Muscle layer of colon (tissue), 2 donors: Measurements from ENCODE around the gene SATB2.

Source experiments
- H3K27ac ChIP-seq: one replicate; pipeline ENCODE4 v1.7.0; 2013; ENCODE audit warnings: low read depth, mild to moderate bottlenecking, low read length, moderate library complexity
- H3K27me3 ChIP-seq, 2 donors: one replicate each; pipeline ENCODE4 v1.7.0; 2013; ENCODE audit warnings: low read length in 2 of 2, mild to moderate bottlenecking in 2 of 2; ENCODE audit not compliant: insufficient read depth in 2 of 2, control insufficient read depth in 1 of 2
- H3K36me3 ChIP-seq: one replicate; pipeline ENCODE4 v1.7.0; 2013; ENCODE audit warnings: mild to moderate bottlenecking, low read length; ENCODE audit not compliant: insufficient read depth
- H3K4me1 ChIP-seq: one replicate; pipeline ENCODE4 v1.7.0; 2013; ENCODE audit warnings: mild to moderate bottlenecking, low read length; ENCODE audit not compliant: insufficient read depth
- H3K4me3 ChIP-seq, 2 donors: one replicate each; pipeline ENCODE4 v1.7.0; 2013; ENCODE audit warnings: low read length in 2 of 2, low read depth in 1 of 2, mild to moderate bottlenecking in 1 of 2, moderate library complexity in 1 of 2
- H3K9ac ChIP-seq: one replicate; pipeline ENCODE4 v1.7.0; 2013; ENCODE audit warnings: low read length
- H3K9me3 ChIP-seq: one replicate; pipeline ENCODE4 v1.7.0; 2013; ENCODE audit warnings: mild to moderate bottlenecking, low read length
- donor health status: abdominal sarcoma.
- donor health status: Adenocarcinoma of cecum.

The SATB2 gene

DNA sequence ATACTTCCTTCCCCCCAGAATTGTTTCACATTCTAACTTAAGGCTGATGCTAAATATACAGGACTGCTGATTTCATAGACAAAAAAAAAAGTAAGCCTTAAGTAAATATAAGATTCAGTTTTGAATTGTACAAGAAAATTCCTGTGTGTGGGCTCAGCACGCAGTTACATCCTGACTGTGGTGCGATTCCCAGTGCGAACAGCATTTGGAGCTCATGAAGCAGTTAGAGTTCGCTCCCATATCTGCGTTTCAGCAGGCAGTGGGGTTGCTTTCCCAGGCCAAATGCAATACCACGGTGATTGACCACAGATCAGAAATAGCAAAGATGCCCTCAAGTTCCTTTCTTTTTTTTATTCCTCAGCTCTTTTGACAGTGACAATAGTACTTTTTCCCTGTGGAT, 75.6 kb downstream of the SATB2 start:
- Histone ChIP-seq H3K27ac (no peak overlapping the region), H3K4me3 (no peak overlapping the region), H3K36me3 (no peaks in the 10 kb centered on the region), H3K4me1 (no peaks in the 10 kb centered on the region), H3K27me3 (no peaks in the 10 kb centered on the region), H3K9me3 (no peaks in the 10 kb centered on the region), H3K9ac (no peak overlapping the region)

DNA sequence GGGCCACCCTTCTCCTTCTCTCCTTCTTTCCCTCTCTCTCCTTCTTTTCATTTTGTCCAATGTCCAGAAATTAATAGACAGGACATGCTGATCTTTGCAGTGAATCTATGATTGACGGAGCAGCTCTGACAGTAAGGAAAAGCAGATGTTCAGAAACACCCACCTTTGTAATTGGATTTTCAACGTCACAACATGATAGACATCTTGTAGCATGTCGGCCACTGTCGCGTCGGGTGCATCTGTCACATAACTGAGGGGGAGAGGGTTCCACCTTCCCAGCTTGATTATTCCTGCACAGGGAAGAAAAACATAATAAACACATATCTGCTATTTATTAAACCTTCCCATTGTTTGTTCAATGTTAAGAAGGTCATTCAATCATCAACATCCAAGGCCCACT, 76.2 kb downstream of the SATB2 start:
- H3K36me3 ChIP-seq, result no peaks in the 10 kb centered on the region
- no peaks in the 10 kb centered on the region for H3K4me1 ChIP-seq
- no peak overlapping the region for H3K4me3 ChIP-seq
- H3K9me3 ChIP-seq, result no peaks in the 10 kb centered on the region
- H3K9ac ChIP-seq, result no peak overlapping the region
- no peaks in the 10 kb centered on the region for H3K27me3 ChIP-seq
- no peak overlapping the region for H3K27ac ChIP-seq

DNA sequence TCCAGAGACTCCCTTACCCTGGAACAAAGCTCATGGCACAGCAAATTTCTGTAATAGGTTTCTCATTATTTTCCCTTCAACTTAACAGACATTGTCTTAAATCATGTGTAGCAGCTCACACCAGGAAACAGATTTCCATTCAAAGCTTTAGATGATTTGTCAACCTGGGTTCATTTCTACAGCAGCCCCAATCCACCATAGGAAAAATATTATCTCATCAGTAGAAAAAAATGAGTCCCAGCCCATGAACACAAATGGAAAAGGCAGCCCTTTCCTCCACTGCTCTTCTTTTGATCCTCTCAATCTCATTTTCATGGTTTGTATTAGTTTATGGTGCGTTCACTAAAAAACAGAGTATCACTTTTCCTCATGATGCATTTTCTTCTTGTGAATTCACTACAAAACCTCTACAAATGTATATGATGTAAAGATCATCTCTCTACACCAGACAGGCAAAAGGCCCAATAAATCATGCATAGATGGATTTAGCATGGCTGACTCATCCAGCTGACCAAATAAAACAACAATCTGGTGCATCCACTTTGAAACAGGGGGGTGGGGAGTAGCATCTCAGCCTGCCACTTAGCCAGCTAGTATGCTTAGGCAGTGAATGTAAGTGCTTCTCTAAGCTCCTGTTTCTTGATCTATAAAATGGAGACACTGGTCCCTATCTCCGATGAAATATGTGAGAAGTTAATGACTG, 78.6 kb downstream of the SATB2 start:
- H3K27me3 ChIP-seq, result no peaks in the 10 kb centered on the region
- no peak overlapping the region for H3K4me3 ChIP-seq
- H3K36me3 ChIP-seq, result no peaks in the 10 kb centered on the region
- no peak overlapping the region for H3K9ac ChIP-seq
- no peaks in the 10 kb centered on the region for H3K4me1 ChIP-seq
- H3K9me3 ChIP-seq, result no peaks in the 10 kb centered on the region
- H3K27ac ChIP-seq, result no peak overlapping the region

DNA sequence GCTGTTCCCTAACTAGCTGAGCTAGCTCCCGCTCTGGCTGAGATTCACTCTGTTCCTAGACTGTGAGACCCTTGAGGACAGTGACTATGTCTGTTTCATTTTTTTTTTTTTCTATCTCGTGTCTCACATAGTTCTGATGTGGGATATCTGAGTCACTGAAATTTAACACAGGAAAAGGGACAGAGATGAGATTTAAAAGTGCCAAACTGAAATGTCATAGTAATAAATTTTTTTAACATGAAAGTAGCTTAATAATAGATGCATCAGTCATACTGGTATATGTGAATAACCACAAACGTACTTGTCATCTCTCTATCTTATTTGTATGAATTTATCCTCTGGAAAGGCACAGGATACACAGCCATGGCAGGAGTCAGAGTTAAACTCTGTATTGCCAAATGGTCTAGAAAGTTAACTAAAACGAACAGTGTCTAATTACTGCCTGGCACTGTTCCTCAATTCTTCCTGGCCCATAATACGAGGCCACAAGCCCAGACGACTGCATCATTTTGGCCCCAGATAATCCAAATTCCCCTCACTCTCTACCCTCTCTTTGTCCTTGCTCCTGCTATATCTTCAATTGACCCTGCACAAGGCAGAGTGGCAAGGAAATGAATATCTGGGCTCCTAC, 87.5 kb downstream of the SATB2 start:
- Histone ChIP-seq H3K36me3 (no peaks in the 10 kb centered on the region), H3K27me3 (no peaks in the 10 kb centered on the region), H3K4me1 (no peaks in the 10 kb centered on the region), H3K9ac (no peak overlapping the region), H3K4me3 (no peak overlapping the region), H3K27ac (no peak overlapping the region), H3K9me3 (no peaks in the 10 kb centered on the region)

DNA sequence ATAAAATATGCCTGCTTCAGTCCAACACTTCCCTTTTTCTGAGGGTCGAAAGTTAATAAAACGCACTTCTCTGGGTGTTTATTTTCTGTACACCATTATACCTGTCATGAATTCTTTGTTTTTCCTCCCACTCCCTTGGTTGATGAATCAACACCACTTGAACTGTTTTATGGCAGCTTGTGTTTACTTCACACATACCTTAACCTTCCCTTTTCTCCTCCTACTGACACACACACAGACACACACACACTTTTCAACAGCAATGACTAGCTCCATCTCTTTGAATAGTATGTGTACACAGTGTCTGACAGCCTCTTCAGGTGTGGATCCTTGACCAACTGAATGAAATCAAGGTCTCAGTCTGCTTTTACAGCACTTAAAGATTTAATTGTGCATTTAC, 91.3 kb downstream of the SATB2 start:
- Histone ChIP-seq H3K9ac (no peak overlapping the region), H3K4me3 (no peak overlapping the region), H3K27ac (no peak overlapping the region), H3K36me3 (no peaks in the 10 kb centered on the region), H3K4me1 (no peaks in the 10 kb centered on the region), H3K27me3 (no peaks in the 10 kb centered on the region), H3K9me3 (no peaks in the 10 kb centered on the region)

DNA sequence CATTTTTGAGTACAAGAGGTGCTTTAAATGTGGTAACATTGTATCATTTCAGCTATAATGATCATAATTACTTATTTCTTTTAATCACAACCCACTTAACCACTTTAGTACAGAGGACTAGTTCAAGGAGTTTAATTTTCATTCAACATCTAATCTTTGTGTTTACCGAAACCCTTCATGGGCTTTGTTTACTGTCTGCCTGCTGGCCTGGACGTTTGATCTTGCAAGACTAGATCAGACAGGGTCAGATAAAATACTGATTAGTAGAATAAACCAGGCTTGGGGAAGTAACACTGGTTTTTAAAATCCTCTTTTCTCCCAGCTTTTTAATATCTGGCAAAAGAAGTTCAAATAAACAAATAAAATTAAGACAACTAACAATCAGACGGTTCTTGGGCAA, 93.6 kb downstream of the SATB2 start:
- Histone ChIP-seq H3K4me1 (no peaks in the 10 kb centered on the region), H3K27me3 (no peaks in the 10 kb centered on the region), H3K9ac (no peak overlapping the region), H3K27ac (no peak overlapping the region), H3K4me3 (no peak overlapping the region), H3K9me3 (no peaks in the 10 kb centered on the region), H3K36me3 (no peaks in the 10 kb centered on the region)

DNA sequence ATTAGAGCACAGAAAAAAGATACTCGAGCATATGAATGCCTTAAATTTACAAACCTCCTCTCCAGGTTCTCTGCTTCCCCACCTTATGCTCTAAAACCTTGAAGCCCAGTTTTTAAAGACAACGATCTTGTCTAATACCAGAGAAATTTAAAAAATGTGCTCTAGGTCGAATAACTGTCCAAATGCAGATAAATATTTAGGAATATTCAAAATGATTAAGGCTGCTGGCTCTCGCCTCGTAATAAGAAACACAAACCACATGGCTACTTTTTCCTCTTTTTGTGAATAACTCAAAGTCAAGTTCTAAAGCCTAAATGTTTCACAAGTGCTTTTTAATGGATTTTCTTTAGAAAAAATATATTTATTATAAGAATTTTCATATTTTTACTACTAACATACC, 101.3 kb downstream of the SATB2 start:
- Histone ChIP-seq H3K9ac (no peak overlapping the region), H3K9me3 (no peaks in the 10 kb centered on the region), H3K4me3 (no peak overlapping the region), H3K27ac (no peak overlapping the region), H3K36me3 (no peaks in the 10 kb centered on the region), H3K27me3 (no peaks in the 10 kb centered on the region), H3K4me1 (no peaks in the 10 kb centered on the region)

DNA sequence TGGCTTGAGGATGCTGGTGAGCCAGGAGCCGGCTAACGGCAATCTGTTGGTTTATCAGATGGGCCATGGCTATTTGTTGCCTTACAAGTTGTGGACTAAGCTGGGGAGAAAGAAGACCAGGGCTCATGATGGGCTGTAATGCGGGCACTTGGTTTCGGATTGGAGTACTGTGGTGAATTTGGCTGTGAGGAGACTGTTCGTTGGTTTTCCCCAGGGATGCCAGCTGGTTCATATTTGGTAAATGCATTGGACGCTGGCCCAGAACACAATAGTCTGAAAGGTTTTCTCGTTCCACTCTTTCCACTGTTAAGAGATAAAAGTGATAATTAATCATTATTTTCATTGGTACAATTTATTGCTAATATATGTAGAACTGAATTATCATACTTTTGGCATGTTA, 108.9 kb downstream of the SATB2 start:
- H3K4me1 ChIP-seq, result no peaks in the 10 kb centered on the region
- no peak overlapping the region for H3K9ac ChIP-seq
- H3K36me3 ChIP-seq, result no peaks in the 10 kb centered on the region
- H3K27ac ChIP-seq, result no peak overlapping the region
- H3K9me3 ChIP-seq, result no peaks in the 10 kb centered on the region
- no peaks in the 10 kb centered on the region for H3K27me3 ChIP-seq
- H3K4me3 ChIP-seq, result no peak overlapping the region

DNA sequence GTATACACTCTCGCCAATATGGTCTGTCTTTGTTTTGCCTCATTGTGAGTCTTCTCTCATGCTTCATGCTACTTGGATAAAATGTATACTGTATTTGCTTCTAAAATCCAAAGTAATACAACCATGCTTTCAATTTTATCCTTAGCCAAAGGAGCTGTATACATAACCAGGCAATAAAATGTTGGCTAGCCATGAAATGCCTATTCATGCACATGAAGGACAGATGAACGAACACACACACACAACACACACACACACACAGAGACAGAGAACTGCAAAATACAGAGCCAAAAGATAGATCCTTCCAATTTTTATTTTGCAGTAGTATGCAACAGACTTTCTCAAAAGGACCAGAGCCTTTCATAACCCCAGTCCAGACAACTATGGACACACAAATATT, 113.7 kb downstream of the SATB2 start:
- Histone ChIP-seq H3K36me3 (no peaks in the 10 kb centered on the region), H3K27me3 (no peaks in the 10 kb centered on the region), H3K9me3 (no peaks in the 10 kb centered on the region)

DNA sequence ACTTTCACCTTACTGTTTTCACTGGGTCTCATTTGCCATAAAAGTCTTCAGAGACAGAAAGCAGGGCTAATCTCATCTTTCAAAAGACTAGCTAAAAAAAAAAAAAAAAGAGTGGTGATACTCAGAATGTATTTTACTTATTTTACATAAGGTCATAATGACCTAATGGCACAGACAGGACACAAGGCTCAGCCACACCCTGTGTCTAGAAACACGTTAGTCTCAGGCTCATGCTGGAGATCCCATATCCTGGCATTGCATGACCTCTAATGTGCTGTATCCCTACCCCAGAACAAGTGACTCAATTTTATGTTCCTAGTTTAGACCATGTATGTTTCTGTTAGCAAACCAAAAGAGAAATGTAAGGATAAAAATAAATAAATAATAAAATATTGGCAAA, 115.4 kb downstream of the SATB2 start:
- Histone ChIP-seq H3K9ac (no peak overlapping the region), H3K4me1 (peaks cover 4% of the 10 kb centered on the region)

More for the DNA sequence above, 113.7 kb downstream of the SATB2 start:
- Histone ChIP-seq H3K4me1 (peaks cover 4% of the 10 kb centered on the region), H3K27ac (no peak overlapping the region), H3K4me3 (no peak overlapping the region), H3K9ac (no peak overlapping the region)

DNA sequence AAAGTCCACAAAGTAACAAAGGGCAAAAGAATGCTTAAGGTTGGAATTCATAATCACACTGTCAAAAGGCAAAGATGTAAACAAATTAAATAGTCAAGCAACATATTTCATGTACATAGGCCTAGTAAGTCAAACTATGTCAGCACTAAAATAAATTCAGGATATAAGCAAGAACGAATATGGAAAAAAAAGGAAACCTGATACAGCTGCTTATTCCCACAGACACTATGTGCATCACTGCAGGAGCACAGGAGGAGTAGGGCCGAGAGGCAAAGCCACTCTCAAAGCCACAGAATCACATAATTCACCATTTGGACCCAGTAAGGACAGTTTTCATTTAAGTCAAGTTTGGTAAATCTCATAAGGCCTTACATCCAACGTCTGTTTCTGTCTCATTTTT, 116.6 kb downstream of the SATB2 start:
- Histone ChIP-seq H3K4me3 (no peak overlapping the region), H3K4me1 (peaks cover 4% of the 10 kb centered on the region), H3K36me3 (no peaks in the 10 kb centered on the region), H3K27me3 (no peaks in the 10 kb centered on the region), H3K9me3 (no peaks in the 10 kb centered on the region), H3K27ac (no peak overlapping the region), H3K9ac (no peak overlapping the region)

More for the DNA sequence above, 115.4 kb downstream of the SATB2 start:
- Histone ChIP-seq H3K36me3 (no peaks in the 10 kb centered on the region), H3K4me3 (no peak overlapping the region), H3K27me3 (no peaks in the 10 kb centered on the region), H3K9me3 (no peaks in the 10 kb centered on the region), H3K27ac (no peak overlapping the region)
